GM18858 (cell line): Measurements from ENCODE around the gene ACKR4.
"Not testable (repeated sequence)": the region's sequence is repeated elsewhere in the genome, so short reads cannot be mapped to it uniquely, and the experiment has no call there.

Source experiments
- ATAC-seq: cut with Tn5 transposase; IDR thresholded peaks from one replicate; pipeline ENCODE4 v1.9.1; 2021; ENCODE audit not compliant: unreplicated experiment

ACKR4 gene

DNA sequence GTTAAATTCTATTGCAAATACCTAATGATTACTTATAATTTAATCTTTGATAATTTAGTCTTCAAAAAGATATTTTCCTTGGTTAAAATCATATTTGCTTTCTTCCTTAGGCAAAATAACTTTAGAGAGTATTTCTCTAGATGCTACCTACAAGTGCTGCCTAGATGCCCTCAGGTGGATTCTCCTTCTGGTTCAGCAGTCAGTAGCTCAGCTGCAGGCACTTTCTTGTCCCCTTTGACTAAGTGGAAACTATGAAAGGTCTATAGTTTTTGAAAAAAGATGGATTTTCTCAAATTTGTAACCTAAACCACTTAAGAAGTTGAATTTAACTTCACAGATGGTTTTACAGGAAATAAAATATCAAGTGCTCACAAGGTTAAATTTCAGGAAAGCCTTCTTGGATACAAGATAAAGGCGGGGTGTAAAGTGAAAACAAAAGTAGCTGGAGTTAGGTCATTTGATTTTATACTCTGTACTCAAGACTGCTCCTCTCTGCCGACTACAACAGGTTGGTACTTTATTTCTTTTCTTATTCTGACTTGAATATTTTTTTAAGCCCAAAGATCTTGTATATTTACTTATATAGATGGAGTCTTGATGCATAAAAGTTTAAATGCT, at the start of gene ACKR4:
Gene ACKR4, plus strand, starts transcription at position 455 of the 618 bp plus-strand sequence. CDS start 3,128 bp downstream, outside the sequence.
- ATAC-seq = no peak

DNA sequence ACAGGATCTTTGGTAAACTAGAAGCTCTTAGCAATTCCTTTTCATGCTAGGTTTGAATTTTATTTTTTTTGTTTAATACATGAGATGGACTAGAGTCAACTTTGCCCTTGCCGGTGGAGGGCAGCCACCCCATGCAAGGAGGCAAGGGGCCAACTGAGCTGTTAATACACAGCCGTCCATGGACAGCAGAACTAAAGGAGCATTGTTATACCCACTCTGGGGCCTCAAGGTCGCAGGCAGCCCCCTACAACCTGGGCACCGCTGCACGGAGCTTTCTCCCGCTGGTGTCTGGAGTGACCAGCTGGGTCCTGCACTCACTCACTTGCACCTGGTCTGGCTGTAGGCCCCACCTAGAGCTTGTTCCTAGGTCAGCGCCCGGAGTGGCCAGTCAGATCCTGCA, 47.9 kb upstream of the ACKR4 start:
- ATAC-seq = no peak

DNA sequence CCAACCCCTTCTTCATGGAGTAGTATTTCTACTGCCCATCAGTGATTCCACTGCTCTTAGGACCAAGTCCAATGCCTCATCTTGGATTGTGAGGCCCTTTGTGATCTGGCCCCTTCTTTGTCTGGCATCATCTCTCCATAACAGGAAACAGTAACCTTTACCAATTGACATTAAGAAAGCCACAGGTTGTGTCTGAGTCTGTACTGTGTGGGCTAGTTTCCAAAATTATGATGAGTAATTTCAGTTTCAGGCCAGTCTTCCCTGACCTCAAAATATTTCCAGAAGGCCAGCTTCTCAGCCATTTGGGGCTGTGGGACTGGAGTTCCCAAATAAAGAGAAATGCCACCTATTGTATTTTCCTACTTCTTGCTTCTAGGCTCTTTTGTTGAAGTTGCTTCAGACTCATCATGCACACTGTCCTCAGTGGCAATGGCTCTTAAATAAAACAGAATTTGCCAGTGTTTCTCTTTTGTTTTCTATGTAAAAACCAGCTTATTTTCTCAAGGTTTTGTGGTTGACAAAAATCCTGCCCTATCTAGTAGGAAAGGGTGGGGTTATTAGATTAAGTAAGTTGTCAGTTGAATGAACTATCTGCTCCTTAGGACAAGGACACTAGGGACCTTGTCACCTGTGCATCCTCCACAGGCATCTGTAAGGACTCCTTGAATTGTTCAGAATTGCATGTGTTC, 47.0 kb upstream of the ACKR4 start:
- ATAC-seq = peak; percentile 86

DNA sequence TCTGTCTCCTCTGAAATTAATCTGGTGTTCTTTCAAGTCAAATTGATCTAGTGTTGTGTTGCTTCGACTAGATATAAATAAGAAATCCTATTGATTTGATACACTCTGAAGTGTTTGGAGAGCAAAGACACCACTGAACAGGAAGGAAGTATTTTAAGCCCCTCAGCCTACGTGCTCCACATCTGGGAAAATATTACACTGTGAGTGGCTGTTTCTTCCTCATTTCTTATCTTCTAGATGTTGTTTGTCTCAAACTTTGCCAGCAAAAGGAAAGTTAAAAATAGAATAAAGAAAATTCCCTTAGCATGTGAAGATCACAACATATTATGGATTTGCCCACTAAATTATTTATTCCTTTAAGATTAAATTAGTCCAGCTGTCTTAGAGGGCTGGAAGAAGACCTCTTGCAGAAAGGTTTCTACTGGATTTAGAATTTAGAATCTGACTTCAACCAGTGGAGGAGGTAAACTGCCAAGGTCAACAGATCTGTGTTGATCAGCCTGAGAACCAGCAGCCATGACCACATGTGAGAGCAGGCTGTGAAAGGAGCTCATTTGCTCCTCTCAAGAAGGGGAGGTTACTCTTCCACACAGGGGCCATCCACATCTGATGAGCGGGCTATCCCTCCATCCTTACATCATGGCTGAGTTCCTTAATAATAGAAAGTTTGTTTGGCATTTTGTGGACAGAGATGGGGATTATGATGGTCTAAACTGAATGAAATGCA, 46.3 kb upstream of the ACKR4 start:
- no peak for ATAC-seq

DNA sequence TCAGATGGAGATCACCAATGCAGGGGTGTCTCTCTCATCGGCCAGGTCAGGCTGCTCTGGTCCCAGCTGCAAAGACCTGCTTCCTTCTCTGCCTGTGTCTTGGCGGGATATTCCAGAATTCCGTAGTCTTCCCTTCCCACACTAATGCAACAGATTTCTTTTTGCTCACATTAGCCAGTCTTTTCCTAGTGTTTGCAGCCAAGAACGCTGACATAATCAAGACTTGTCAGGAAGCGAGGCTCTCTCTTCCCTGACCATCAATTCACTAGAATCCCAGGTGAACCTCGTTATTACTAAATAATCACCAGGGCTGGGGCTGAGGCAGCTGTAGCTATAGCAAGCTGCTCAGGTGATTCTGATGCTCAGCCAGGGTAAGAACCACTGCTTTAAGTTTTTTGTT, 43.2 kb upstream of the ACKR4 start:
- no peak for ATAC-seq

DNA sequence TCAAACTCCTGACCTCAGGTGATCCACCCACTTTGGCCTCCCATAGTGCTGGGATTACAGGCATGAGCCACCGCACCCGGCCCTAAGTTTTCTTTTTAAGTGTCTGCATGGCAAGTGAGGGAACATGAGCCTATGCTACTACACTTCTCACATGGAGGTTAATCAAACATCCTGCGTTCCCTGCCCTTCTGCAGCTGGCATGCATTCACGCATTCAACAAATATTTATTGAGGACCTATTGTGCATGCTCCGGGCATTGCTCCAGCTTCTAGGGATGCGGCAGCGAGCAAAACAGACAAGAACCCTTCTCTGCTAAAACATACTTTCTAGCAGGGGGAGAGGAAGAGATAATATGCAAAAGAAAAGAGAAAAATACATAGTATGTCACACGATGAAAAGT, 42.6 kb upstream of the ACKR4 start:
- no peak for ATAC-seq

DNA sequence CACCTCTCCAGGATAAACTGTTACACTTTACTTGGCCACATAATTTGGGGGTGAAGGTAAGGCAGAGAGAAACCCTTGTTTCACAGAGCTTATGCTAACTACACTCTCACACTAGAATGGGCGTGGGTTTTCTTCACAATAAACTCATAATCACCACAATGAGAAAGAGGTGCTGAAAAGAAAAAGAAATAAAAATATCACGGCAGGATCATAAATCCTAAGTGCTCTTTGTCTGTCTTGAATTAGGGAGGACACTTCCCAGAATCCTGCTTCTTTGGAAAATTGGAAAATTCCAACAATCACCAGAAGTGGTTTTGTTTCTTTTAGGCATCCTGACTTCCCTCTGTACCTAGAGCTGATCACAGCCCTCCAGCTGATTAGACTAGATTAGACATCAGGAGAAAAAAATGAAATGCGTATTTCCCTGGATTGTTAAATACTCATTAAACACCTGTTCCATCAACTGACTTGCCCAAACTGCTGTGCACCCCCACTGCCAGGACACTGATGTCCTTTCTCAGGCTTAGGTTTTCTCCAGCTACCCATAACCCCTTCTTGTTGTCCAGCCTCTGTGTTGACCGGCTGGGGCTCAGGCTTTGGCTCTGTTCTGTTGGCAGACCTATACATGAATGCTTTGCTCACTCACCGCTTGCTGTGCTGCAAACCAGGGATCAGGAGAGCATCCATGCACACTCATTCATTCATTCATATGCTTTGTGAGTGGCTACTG, 41.6 kb upstream of the ACKR4 start:
- ATAC-seq = no peak

DNA sequence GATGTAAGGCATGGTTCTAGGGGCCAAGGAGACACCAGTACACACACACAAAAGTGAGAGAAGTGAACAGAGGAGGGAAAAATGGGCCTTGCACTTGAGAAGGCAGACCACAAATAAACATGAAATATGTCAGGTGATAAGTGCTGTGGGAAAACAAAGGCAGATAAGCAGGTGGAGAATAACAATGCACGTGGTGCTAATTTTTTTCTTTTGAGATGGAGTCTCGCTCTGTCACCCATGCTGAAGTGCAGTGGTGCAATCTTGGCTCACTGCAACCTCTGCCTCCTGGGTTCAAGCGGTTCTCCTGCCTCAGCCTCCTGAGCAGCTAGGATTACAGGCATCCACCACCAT, 41.1 kb upstream of the ACKR4 start:
- not testable (repeated sequence) for ATAC-seq

DNA sequence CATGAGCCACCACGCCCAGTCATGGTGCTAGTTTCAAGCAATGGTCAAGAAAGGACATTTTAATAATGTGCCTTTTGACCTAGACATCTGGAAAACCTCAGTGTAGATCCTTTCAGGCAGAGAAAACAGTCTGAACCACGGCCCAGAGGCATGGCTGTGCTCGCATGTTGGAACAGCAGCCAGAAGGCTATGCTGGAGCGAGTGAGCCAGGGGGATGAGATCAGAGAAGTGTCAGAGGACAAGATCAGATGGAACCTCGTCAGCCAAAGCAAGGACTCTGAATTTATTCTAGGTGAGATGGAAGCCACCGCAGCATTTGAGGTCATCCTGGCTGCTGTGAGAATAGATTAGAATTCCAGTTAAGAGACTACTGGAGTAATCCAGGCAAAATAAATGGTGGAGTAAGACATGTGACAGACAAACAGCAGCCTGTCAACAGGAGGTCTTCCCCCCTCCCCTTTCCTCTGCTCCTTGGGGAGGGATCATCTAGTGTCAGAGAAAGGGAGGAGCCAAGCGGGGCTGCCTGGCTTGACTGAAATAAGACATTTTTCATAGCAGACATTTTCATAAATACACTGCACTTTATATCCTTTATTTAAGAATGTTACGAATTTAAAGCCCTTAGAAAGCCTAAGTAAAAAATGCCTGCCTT, 40.4 kb upstream of the ACKR4 start:
- ATAC-seq = no peak

DNA sequence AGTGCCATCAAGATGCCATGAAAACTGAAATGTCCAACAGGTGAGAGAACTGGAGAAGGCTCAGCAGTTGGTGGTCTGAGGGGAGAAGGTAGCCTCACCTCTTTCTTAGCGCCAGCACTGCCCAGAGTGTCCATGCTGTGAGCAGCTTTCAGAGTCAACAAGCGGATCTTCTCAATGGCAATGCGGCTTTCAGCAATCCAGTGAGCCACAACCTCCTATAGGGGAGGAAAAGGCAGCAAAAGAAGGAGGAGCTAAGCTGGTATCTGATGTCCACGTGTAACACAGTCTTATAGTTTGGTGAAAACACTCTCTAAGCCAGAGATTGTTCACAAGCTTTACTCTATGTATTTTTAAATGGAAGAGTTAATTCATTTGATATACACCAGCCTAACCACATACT, 36.1 kb upstream of the ACKR4 start:
- no peak for ATAC-seq

DNA sequence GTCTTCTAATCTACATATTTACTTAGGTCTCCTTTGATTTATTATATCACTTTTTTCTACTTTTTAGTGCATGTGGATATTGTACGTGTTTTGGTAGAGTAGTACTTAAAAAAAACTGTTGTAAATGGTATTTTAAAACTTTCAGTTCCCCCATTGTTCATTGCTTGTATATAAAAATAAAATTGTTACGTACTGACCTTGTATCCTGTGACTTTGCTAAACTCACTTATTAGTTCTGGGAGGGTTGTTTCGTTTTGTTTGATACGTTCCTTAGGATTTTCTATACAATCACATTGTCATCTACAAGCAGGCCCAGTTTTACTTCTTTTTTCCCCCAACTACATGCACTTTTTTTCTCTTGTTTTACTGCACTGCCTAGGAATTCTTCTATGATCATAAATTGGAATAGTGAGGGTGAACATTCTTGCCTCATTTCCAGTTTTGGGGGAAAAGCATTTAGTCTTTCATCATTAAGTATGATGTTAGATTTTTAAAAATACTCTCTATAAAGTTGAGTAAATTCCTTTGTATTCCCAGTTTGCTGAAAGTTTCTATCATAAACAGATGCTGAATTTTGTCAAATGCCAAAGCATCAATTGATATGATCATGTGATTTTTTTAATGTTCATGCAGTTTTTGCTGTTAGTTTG, 33.5 kb upstream of the ACKR4 start:
- ATAC-seq = no peak

DNA sequence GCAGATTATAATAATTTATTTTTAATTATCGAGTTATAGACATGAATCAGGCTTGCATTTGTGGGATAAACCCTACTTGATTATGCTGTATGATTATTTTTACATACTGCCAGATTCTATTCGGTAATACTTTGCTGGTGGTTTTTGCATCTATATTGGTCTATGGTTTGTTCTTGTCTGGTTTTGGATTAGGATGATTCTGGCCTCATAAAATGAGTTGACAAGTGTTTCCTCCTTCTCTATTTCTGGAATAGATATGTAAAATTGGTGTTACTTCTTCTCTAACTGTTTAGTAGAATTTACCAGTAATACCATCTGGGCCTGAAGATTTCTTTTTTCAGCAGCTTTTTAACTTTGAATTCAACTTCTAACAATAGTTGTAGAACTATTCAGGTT, 33.0 kb upstream of the ACKR4 start:
- ATAC-seq = no peak

DNA sequence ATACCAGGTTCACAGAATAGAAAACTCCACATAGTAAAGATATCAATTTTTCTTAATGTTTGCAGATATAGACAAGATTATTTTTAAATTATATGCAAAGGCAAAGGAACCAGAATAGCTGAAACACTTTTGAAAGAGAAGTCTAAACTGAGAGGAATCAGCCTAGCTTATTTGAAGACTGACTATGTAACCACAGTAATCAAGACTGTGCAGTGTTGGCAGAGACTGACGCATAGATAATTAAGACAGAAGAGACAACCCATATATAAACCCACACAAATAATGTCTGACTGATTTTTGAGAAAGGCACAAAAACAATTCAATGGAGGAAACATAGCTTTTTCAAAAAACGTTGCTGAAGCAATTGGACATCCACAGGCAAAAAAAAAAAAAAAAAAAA, 28.6 kb upstream of the ACKR4 start:
- no peak for ATAC-seq

DNA sequence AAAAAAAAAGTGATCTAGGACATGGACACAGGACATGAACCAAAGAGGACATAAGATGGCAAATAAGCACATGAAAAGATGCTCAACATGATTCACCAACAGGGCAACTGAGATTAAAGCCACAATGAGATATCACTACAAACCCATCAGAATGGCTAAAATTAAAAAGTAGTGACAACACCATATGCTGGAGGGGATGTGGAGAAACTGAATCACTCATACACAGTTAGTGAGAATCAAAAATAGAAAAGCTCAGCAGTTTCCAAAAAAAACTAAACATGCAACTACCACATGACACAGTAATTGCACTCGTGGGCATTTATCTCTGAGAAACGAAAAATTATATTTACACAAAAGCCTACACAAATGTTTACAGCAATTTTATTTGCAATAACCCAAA, 27.9 kb upstream of the ACKR4 start:
- ATAC-seq = no peak

DNA sequence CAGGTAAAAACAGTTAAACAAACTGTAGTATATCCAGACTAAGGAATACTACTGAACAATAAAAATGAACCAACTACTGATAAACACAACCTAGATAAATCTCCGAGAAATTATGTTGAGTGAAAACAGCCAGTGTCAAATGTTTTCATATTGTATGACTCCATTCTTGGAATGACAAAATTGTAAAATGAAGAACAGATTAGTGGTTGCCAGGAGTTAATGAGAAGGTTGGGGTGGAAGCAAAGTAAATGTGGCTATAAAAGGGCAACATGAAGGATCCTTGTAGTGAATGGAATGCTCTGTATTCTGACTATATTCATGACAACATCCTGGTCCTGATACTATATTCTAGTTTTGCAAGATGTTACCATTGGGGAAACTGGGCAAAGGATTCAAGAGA, 27.5 kb upstream of the ACKR4 start:
- no peak for ATAC-seq

DNA sequence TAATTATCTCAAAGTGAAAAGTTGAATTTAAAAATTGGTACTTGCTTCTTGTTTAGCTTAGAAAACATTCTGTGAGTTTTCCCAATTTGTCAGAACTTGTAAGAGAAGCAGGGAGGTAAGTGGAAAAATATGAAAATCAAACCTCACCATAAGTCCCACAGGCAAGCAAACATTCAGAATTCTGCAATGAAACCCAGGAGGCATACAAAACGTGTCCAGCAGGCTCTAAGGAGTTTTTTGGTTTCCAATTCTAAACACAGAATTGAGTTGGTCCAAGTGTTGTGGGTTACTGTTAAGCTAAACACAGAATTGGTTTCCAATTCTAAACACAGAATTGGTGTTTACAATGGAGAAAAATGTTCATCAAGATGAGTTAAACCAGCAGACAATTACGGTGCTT, 27.1 kb upstream of the ACKR4 start:
- no peak for ATAC-seq

DNA sequence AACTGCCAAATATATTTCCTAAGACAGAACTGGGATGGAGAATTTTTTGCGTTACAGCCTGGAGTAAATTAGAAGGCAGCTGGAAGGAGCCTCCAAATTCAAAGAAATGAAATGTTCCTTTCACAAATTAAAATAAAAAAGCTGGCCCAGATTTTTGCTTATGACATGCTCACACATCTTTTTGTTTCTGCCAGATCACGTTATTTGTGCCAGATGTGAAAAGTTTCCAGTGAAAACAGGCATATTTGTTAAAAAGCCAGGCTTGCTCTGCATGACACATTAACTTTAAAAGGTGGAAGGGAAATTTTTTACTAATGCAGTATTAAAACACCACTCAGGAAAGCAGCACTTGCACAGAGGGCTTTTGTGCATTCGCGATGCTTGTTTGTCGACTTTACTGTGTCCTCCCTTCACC, 23.3 kb upstream of the ACKR4 start:
- no peak for ATAC-seq

DNA sequence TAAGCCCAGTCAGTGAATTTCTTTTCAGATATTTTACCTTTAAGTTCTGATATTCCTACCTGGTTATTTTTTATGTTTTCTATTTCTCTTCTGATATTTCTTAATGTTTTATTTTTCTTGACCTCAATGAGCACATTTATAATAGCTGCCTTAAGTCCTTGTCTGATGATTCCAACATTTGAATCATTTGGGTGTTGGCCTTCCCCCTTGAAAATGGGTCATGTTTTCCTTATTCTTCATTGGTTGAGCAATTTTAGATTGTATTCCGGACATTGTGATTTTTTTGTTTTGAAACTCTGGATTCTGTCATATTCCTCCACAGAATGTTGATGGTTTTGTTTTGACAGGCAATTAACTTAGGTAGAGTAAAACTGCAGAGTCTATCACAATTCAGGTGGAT, 9.7 kb upstream of the ACKR4 start:
- ATAC-seq = no peak

DNA sequence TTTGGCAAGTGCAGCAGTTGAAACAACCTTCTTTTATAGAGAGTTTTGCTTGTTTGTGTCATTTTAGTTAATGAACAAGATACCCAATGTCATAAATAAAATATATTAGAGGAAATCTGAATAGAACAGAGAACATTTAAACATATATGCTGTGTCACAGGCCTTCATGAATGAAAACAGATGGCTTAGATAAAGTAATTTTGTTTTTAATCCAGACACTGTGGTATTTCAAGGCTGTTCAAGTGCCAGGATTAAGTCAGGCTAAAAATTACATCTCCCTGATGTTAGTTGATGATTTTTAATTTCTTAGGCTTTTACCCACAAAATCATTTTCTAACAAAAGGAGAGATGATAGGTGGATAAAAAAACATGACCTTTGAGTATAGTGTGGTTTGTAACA, 4.9 kb upstream of the ACKR4 start:
- ATAC-seq = no peak

DNA sequence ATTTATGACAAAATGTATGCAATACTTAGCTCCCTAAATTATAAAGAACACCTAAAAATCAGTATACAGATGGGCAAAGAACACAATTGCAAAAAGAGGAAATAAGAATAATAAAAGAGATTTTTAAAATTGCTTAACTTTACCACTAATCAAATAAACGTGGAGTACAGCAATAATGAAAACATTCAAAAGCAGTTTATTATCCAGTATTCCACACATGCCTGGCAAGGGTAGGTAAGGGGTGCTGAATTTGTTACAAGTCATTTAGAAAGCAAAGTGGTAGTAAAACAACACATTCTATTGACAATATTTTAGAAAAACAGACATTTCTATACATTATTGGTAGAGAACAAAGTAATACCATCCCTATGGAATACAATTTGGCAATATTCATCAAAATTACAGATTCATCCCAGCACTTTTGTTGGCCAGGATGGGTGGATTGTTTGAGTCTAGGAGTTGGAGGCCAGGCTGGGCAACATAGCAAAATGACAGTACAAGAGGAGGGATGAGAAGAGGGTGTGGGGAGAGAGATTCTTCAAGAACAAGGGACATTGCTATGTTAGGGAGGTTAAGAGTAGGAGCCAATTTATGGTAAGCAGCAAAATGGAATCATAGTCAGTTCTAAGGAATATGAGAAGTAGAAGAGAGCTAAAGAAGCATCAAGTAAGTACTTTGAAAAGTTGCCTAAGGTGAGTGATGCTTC, 3.7 kb upstream of the ACKR4 start:
- no peak for ATAC-seq
